GM12874 (cell line): Measurements from ENCODE around the gene TENM4.

Experiments used
- CTCF ChIP-seq: IDR thresholded peaks from 2 replicates; pipeline ENCODE4 v1.5.1; 2011; ENCODE audit warnings: low read depth, mild to moderate bottlenecking, control low read depth, low read length, moderate library complexity; ENCODE audit not compliant: insufficient read depth

The TENM4 gene

GRCh38 chr11:79208126-79208525 is 232.7 kb downstream of the TENM4 start:
- no peak for TF ChIP-seq CTCF

GRCh38 chr11:79206951-79207350 is 233.9 kb downstream of the TENM4 start:
- TF ChIP-seq CTCF: no peak

- no peak for TF ChIP-seq CTCF
Measured at GRCh38 chr11:79205786-79206185, 235.0 kb downstream of the TENM4 start.

- no peak for TF ChIP-seq CTCF
Measured at GRCh38 chr11:79201677-79202347, 239.0 kb downstream of the TENM4 start.

GRCh38 chr11:79200398-79201070 is 240.3 kb downstream of the TENM4 start:
- TF ChIP-seq CTCF: no peak

- TF ChIP-seq CTCF: no peak
Measured at GRCh38 chr11:79199729-79200354, 241.0 kb downstream of the TENM4 start.

- TF ChIP-seq CTCF: no peak
Measured at GRCh38 chr11:79198898-79199250, 242.0 kb downstream of the TENM4 start.
